ENCODE data around the gene TRMT61A. TPM values are rescaled to one million over a fixed set of nuclear protein-coding genes. Genes with fewer than 3 reads are reported as not detected.

TRMT61A gene
- total and polyA plus RNA-seq, 9 of the 15 experiments (the other 6 are each of a cell fraction or from before 2014, with no cell fraction given), result 0.10 to 24.8 (median 5.1) TPM

DNA sequence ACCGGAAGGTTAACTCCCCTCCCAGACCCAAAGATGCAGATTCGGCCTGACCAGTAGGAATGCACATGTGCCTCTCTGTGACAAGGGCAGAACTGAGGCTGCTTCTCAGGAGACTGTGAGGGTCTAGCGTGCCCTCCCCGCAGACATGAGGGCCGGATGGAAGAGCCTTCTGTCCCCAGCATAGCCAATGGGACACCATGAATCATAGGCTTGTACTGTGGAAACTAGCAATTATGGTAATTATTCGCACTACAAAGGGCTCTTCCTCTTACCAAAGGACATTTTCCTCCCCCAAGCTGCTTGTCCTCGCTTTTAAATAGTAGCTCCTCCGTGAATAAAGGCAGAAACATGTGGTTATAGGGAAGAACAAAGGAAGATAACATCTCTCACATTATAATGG is 40.0 kb downstream of the TRMT61A start (continued):
- TF ChIP-seq, protein P1, sequence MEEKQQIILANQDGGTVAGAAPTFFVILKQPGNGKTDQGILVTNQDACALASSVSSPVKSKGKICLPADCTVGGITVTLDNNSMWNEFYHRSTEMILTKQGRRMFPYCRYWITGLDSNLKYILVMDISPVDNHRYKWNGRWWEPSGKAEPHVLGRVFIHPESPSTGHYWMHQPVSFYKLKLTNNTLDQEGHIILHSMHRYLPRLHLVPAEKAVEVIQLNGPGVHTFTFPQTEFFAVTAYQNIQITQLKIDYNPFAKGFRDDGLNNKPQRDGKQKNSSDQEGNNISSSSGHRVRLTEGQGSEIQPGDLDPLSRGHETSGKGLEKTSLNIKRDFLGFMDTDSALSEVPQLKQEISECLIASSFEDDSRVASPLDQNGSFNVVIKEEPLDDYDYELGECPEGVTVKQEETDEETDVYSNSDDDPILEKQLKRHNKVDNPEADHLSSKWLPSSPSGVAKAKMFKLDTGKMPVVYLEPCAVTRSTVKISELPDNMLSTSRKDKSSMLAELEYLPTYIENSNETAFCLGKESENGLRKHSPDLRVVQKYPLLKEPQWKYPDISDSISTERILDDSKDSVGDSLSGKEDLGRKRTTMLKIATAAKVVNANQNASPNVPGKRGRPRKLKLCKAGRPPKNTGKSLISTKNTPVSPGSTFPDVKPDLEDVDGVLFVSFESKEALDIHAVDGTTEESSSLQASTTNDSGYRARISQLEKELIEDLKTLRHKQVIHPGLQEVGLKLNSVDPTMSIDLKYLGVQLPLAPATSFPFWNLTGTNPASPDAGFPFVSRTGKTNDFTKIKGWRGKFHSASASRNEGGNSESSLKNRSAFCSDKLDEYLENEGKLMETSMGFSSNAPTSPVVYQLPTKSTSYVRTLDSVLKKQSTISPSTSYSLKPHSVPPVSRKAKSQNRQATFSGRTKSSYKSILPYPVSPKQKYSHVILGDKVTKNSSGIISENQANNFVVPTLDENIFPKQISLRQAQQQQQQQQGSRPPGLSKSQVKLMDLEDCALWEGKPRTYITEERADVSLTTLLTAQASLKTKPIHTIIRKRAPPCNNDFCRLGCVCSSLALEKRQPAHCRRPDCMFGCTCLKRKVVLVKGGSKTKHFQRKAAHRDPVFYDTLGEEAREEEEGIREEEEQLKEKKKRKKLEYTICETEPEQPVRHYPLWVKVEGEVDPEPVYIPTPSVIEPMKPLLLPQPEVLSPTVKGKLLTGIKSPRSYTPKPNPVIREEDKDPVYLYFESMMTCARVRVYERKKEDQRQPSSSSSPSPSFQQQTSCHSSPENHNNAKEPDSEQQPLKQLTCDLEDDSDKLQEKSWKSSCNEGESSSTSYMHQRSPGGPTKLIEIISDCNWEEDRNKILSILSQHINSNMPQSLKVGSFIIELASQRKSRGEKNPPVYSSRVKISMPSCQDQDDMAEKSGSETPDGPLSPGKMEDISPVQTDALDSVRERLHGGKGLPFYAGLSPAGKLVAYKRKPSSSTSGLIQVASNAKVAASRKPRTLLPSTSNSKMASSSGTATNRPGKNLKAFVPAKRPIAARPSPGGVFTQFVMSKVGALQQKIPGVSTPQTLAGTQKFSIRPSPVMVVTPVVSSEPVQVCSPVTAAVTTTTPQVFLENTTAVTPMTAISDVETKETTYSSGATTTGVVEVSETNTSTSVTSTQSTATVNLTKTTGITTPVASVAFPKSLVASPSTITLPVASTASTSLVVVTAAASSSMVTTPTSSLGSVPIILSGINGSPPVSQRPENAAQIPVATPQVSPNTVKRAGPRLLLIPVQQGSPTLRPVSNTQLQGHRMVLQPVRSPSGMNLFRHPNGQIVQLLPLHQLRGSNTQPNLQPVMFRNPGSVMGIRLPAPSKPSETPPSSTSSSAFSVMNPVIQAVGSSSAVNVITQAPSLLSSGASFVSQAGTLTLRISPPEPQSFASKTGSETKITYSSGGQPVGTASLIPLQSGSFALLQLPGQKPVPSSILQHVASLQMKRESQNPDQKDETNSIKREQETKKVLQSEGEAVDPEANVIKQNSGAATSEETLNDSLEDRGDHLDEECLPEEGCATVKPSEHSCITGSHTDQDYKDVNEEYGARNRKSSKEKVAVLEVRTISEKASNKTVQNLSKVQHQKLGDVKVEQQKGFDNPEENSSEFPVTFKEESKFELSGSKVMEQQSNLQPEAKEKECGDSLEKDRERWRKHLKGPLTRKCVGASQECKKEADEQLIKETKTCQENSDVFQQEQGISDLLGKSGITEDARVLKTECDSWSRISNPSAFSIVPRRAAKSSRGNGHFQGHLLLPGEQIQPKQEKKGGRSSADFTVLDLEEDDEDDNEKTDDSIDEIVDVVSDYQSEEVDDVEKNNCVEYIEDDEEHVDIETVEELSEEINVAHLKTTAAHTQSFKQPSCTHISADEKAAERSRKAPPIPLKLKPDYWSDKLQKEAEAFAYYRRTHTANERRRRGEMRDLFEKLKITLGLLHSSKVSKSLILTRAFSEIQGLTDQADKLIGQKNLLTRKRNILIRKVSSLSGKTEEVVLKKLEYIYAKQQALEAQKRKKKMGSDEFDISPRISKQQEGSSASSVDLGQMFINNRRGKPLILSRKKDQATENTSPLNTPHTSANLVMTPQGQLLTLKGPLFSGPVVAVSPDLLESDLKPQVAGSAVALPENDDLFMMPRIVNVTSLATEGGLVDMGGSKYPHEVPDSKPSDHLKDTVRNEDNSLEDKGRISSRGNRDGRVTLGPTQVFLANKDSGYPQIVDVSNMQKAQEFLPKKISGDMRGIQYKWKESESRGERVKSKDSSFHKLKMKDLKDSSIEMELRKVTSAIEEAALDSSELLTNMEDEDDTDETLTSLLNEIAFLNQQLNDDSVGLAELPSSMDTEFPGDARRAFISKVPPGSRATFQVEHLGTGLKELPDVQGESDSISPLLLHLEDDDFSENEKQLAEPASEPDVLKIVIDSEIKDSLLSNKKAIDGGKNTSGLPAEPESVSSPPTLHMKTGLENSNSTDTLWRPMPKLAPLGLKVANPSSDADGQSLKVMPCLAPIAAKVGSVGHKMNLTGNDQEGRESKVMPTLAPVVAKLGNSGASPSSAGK (IDR thresholded peaks at IDR 0.05), result no peak
- TF ChIP-seq POU5F1 (IDR thresholded peaks at IDR 0.05; ENCODE audit: borderline replicate concordance, low read depth, low read length, partially characterized antibody), result no peak

Measured in K562 (cell line).